NCI-H146 (cell line): ENCODE results near the gene KCNK13.
"Not testable (repeated sequence)": the region's sequence is repeated elsewhere in the genome, so short reads cannot be mapped to it uniquely, and the experiment has no call there.

Experiments used
- DNase-seq: peaks from one replicate; lab custom pipeline; 2025; lab: John Stamatoyannopoulos, UW

The KCNK13 gene

GRCh38 chr14:90193925-90194324 lies 132.1 kb downstream of the KCNK13 start:
- peak; percentile 17 for DNase-seq

- no peak for DNase-seq
Measured at GRCh38 chr14:90194706-90195105, 132.9 kb downstream of the KCNK13 start.

DNA sequence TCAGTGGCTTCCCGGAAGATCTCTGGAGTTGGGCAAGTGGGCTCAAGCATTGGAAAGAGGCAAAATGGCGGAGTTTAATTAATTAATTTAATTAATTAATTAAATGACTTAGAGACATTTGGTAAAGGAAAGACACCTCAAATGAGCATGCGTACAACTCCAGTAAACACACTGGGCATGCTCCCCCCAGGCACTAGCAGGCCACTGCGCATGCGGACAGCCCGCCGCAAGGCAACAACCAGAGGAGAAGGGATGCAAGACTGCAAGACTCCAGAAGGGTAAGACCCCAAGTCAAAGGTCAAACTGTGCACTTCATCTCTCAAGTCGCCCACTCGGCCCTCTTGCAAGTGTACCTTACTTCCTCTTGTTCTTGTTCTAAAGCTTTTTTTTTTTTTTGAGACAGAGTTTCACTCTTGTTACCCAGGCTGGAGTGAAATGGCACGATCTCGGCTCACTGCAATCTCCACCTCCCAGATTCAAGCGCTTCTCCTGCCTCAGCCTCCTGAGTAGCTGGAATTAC lies 136.8 kb downstream of the KCNK13 start:
- no peak for DNase-seq

GRCh38 chr14:90200546-90200945 lies 138.8 kb downstream of the KCNK13 start:
- not testable (repeated sequence) for DNase-seq

DNA sequence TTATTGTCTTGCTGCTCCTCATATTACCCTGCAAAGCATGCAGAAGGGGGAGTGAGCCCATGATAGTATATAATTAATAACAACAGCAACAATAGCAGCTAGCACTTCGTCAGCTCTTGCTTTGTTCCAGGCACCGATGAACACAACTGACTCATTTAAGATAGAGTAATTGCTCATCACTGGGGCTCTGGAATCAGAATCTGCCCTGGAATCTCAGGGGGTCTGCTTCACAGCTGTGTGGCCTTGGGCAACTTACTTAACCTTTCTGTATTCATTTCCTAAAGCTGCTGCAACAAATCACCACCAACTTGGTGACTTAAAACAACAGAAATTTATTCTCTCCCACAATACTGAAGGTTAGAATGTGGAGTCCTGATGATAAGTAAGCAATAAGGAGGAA lies 139.6 kb downstream of the KCNK13 start:
- no peak for DNase-seq

DNA sequence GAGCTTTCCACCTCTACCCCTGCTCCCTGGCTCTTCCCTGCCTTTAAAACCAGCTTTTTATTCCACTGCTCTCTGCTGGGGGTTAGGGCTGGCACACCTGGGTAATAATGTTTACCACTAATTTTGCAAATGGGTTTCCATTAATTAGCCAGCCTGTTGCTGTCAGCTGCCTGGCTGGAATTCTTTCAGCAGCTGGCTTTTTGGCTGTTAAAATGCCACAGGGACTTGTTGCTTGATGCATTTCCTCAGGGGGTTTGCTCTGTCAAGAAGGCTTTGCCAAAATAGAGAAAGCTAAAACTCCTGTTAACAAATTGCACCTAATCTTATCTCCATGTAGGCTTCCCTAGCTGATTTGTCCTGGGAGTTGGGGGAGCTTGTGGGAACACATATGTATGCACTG lies 142.7 kb downstream of the KCNK13 start:
- peak; percentile 88 for DNase-seq

DNA sequence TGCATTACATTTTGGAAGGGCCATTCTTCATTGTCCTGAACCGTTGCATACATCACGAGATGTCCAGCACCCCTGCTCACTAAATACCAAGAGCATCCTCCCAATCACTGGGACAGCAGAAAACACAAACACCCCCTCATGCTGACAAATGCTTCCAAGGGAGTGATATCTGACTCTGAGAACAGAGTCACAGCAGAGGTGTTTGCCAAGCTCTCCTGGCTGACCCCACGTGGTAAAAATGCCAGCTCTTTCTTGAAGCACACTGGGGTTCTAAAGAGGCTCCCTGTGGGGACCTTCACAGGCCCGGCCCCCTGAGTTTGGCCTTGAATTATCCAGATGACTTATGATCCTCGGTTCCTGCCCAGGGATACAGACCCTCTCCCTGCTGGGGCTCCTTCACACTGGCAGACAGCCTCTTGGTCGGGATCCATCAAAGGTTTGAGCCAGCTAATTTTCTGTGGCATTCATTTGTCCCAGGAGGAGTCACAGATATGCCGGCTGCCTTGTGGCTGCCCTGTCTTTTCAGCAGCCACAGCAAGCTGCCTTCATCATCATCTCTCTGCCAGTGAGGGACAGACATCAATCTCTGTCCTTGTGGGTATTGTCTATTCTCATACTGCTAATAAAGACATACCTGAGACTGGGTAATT lies 151.4 kb downstream of the KCNK13 start:
- no peak for DNase-seq

DNA sequence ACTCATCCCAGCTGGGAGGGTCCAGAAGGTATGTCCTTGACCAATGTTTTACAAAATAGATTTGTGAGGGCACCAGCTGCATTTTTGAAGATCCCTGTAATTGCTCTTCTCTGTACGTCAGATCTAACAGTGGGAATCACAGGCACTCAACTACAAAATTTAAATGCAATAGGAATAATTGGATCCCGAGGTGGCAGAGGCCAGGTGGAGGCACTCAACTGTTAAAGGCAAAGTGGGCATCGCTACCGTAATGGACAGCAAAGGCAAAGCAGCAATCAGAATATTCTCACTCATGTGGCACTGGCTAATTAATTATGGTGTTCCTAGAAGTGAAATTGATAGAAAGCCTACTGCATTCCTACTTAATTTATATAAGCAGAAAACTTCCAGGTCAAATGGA lies 166.7 kb downstream of the KCNK13 start:
- no peak for DNase-seq

GRCh38 chr14:90229942-90230341 lies 168.1 kb downstream of the KCNK13 start:
- not testable (repeated sequence) for DNase-seq
